HUDEP-2 (cell line): ENCODE data around the gene CHIC1.
"Not testable (repeated sequence)": the region's sequence is repeated elsewhere in the genome, so short reads cannot be mapped to it uniquely, and the experiment has no call there.

Source experiments
- DNase-seq, 76 experiments: peaks; one replicate each; lab custom pipeline; 2025; ENCODE audit not compliant: unreplicated experiment in 76 of 76; lab: John Stamatoyannopoulos, UW

Gene CHIC1

DNA sequence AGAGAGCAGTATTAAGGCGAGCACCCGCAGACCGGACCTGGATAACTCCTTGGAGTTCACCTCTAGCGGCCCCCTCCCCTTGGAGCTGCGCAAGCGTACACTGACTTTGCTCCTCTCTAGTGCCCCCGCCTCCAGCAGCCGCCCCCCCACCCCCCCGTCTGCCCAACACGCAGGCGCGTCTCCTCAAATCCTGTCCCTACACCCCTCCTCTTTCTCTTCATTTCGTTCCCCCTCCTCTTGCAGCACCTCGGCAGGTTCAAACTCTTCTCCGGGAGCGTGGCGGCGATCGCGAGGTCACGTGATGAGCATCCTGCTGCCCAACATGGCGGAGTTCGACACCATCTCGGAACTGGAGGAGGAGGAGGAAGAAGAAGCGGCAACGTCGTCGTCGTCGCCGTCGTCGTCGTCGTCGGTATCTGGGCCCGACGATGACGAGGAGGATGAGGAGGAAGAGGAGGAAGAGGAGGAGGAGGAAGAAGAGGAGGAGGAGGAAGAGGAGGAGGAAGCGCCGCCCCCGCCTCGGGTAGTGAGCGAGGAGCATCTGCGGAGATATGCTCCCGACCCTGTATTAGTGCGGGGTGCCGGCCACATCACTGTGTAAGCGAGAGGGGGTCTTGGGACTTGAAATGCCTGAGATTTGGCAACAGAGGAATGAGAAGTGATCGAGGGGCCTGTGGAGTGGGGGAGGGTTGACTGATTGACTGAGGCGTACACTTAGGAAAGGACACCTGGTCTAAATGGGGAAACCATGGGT, at the start of gene CHIC1:
Gene CHIC1 (plus strand): TSS at position 214 of the 754 bp plus-strand sequence. CDS start 88 bp downstream, at position 302.
- peak in 63 of 76 experiments; percentile 2 to 64 (median 35) for DNase-seq

DNA sequence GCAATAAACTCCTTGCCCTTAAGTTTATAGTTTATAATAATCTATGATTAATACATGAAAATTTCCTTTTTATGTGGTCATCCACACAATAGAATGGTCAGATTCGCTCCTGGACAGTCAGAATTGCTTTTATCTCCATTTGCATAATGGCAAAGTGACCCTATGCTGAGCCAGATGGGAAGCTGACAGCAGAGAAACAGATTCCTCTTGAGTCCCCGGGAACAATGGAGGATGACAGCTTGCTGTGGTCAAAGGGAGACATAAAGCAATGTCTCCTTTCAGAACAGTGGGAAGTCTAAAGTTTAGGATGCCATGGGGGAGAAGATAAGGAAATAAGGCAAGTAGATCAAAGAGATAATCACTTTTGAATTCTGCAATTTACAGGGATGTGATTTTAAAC, 40.2 kb upstream of the CHIC1 start:
- DNase-seq = not testable (repeated sequence)

DNA sequence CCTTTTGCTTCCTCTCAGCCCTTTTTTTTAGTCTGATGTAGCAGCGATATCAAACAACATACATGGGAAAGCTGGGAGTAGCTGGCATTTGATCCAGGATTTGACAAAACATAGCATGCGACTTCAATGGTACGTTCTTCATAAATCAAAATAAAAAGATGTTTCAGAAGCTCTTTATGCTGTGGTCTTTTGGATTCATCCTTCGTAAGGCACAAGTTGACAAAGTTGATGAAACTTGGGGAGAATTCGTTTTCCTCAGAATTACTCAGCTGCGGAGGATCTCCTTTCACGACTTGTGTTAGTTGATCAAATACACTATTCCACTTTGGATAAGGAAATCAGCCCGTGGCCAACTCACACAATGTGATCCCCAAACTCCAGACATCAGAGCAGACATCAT, 38.1 kb upstream of the CHIC1 start:
- DNase-seq = no peak

- no peak for DNase-seq
Measured at GRCh38 chrX:73525928-73526690, 36.9 kb upstream of the CHIC1 start.

DNA sequence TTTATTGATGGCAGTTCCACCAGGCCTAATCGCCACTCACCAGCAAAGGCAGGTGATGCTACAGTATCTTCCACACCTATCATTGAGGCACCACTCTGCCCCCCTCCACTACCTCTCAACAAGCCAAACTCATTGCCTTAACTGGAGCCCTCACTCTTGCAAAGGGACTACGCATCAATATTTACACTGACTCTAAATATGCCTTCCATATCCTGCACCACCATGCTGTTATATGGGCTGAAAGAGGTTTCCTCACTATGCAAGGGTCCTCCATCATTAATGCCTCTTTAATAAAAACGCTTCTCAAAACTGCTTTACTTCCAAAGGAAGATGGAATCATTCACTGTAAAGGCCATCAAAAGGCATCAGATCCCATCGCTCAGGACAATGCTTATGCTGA, 31.3 kb upstream of the CHIC1 start:
- DNase-seq = not testable (repeated sequence)

DNA sequence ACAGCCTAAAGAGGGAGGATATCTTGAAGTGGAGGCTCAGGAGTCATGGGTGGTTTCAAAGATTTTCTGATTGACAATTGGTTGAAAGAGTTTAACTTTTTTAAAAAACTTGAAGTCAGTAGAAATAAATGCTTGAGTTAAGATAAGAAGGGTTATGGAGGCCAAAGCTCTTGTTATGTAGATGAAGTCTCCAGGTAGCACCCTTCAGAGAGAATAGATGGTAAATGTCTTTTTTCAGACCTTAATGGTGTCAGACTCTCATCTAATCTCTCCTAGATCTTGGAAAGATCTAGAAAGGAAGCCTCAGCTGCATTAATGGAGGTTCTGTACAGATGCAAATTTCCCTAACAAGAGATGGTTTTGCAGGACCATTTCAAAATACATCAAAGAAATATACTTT, 6.8 kb upstream of the CHIC1 start:
- DNase-seq = no peak

DNA sequence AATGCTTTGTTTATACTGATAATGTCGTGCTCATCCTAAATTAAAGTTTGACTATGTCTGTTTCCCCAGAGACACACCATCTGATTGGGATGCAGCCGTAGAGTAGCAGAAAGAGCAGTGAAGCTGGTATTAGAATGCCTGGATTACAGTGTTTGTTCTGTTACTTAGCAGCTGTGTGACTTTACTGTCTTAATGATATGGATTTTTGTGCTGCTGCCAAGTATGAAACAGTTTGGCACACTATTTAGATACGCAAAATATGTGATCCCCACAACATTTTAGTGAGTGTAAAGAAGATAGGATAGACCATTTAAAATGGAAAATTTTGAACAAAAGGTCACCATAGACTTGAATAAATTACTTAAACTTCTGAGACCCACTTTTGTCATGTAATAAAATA, 1.2 kb upstream of the CHIC1 start:
- no peak for DNase-seq

- no peak for DNase-seq
Measured at GRCh38 chrX:73562458-73562857, 539 bp upstream of the CHIC1 start.

DNA sequence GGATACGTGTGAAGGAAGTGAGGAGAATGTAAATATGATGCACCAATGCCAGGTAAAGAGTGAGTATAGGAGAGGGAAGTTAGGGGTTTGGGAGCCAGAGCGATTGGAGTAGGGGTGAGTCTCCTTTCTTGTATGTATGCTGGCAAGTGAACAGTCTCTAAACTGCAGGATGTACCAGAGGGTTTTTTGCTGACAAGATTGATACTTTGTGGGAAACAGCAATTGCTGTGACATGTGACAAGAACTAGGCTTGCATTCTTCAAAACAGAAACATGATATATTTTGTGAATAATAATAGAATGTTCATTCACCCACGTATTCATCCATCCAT, 706 bp downstream of the CHIC1 start:
- peak in 1 of 76 experiments; percentile 0 for DNase-seq

DNA sequence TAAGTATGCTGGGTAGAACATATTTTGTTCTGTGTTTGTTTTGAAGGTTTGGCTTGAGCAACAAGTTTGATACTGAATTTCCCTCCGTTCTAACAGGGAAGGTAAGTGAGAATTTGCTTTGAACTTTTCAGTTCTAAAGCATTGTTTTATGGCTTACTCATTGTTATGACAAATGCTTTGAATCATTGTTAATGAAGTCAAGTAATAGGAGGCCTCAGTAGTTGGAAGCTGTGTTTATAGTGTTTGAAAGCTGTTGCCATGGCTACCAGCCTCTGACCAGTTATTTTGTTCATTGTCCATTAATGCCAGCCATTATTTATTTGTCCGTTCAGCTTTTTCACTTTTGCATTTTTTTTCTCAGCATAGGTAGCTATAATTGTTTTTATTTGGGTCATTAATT, 14.4 kb downstream of the CHIC1 start:
- no peak for DNase-seq

GRCh38 chrX:73581002-73581628, 18.1 kb downstream of the CHIC1 start:
- no peak for DNase-seq

DNA sequence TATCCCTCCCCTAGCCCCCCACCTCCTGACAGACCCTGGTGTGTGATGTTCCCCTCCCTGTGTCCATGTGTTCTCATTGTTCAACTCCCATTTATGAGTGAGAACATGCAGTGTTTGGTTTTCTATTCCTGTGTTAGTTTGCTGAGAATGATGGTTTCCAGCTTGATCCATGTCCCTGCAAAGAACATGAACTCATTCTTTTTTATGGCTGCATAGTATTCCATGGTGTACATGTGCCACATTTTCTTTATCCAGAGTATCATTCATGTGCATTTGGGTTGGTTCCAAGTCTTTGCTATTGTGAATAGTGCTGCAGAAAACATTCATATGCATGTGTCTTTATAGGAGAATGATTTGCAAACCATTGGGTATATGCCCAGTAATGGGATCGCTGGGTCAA, 34.8 kb downstream of the CHIC1 start:
- DNase-seq = not testable (repeated sequence)

DNA sequence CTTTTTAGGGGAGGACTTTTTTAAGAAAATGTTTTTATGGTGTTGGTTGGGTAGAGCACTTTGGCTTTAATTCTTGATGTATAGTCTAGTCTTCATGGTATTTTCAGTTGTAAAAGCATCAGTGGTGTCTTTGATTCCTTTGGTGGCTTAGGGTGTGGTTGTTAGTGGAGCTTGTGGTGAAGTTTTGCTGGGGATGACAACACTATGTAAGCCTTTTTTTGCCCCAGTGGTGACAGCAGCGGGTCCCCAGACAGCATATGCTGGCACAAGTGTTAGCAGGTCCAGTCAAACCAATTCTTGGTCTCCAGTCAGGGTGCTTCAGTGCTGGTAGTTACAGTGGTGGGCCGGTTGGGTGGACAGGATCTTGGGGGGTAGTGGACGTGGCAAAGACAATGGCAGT, 52.0 kb downstream of the CHIC1 start:
- DNase-seq = no peak

GRCh38 chrX:73641669-73642068, 78.7 kb downstream of the CHIC1 start:
- not testable (repeated sequence) for DNase-seq

GRCh38 chrX:73647212-73647611, 84.2 kb downstream of the CHIC1 start:
- no peak for DNase-seq

DNA sequence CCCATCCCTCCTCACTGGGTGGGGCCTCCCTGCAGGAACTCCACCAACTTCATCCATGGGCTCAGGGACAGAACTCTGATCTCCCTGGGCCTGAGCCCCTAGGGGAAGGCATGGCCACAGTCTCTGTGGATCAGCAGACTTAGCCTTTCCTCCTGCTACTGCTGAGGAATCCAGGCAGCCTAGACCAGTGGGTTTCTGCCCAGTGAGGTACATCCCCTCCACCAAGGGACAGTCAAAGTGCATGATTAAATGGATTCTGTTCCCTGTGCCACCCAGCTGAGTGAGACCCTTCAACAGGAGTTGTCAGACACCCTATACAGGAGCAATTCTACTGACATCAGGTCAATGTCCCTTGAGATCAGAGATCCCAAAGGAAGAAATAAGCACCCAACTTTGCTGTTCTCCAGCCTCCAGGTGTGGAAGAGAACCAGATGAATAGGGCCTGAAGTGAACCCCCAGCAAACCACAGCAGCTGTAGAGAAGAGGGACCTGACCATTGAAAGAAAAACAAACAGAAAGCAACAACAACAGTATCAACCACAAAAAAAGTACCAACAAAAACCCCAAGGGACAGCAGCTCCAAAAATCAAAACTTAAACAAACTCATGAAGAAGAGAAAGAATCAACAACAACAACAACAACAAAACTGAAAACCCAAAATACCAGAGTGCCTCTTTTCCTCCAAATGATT, 84.8 kb downstream of the CHIC1 start:
- no peak for DNase-seq

DNA sequence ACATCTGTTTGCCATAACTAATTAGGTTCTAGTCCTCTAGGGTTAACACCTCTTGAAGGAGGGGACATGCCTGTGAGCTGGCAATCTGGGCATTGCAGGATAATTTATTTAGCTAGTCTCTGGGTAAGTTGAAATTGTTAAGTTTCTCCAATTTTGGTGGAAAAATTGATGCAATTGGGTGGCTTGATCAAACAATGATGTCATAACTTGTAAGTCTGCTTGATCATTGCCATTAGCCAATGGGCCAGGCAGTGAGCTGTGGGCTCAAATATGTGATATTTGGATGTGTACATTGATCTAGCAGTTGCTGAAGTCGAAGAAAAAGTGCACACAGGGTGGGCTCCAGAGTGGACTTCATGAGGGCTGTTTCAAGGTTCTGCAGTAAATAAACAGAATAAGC, 98.3 kb downstream of the CHIC1 start:
- DNase-seq = not testable (repeated sequence)

DNA sequence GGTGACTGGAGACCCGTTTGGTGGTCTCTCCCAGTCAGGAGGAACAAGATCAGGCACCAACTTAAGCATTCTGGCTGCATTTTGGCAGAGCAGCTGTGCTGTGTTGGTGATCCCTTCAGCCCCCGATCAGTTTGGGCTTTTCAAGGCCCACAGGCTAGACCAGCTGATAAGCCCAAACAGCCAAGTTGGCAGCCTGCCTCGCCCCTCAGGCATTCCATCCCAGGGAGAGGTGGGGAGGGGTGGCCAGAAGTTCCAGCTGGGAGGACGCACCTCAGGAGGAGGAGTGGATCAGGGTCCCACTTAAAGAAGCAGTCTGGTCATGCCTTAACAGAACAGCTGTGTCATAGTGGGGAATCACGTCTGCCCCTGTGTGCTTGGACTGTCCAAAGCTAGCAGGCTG, 105.8 kb downstream of the CHIC1 start:
- peak in 1 of 76 experiments; percentile 0 for DNase-seq

GRCh38 chrX:73681408-73681807, 118.4 kb downstream of the CHIC1 start:
- no peak for DNase-seq

DNA sequence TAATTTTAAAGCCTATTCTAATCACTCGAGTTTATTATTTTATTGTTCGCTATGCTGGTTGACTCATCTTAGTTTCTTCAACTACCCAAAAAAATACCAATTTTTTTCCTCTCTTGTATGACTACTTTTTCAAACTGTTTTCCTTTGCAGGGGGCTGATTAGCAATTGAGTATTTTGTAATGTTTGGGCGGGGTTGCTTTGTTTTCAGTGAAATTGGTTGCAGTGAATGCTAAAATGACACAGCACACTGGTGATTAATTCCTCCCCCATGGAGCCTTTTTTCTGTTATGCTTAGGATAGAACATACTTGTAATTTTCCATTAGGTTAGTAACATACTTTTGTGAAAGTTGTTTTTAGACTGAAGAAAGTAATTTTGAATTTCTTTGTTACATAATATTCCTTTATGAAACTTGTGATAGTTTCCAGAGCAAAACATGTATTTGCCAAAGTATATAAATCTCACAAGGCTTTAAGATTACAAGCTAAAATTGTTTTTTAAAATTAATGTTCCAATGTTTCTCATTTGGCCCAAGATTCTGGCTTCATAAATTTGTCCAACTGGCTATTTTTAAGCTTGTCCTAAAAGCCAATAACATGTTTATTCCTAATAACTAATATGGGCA, 120.4 kb downstream of the CHIC1 start:
- no peak for DNase-seq

DNA sequence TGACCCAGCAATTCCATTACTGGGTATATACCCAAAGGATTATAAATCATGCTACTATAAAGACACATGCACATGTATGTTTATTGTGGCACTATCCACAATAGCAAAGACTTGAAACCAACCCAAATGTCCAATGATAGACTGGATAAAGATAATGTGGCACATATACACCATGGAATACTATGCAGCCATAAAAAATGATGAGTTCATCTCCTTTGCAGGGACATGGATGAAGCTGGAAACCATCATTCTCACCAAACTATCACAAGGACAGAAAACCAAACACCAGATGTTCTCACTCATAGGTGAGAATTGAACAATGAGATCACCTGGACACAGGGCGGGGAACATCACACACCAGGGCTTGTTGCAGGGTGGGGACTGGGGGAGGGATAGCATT, 144.0 kb downstream of the CHIC1 start:
- not testable (repeated sequence) for DNase-seq
